22Rv1 (cell line): ENCODE results near the gene BTBD9.

Source experiments
- H3K27ac ChIP-seq: fragments of 450-650 bp; 2 replicates; pipeline ENCODE4 v1.5.1; 2017
- ZFX ChIP-seq: fragments of 450-650 bp; IDR thresholded peaks from 2 replicates; pipeline ENCODE4 v1.6.1; 2017; ENCODE audit warnings: antibody characterized with exemption, borderline replicate concordance
- TF ChIP-seq, protein P1 (sequence below): fragments of 450-650 bp; IDR thresholded peaks from 2 replicates; pipeline ENCODE4 v1.5.1; 2017; ENCODE audit warnings: mild to moderate bottlenecking

The BTBD9 gene

DNA sequence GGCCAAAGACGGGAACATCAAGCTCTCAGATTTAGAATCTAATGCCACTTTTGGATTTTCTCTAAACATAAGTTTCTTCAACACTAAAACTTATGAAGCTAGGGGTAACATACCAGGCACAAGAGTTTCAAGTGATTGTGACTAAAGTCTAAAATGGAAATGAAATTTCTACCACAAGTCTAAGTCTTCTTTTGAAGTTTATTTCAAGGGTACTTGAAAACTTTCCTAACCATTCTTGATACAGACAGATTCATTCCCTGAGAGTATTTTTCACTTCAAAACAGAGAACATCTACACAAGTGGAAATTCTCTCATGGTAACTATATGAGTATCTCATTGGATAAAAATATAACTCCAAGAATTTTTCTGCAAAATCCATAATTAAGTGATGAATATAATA is 56.2 kb downstream of the BTBD9 start:
- no peak overlapping the region for H3K27ac ChIP-seq
- TF ChIP-seq ZFX = no peak
- TF ChIP-seq, protein P1, sequence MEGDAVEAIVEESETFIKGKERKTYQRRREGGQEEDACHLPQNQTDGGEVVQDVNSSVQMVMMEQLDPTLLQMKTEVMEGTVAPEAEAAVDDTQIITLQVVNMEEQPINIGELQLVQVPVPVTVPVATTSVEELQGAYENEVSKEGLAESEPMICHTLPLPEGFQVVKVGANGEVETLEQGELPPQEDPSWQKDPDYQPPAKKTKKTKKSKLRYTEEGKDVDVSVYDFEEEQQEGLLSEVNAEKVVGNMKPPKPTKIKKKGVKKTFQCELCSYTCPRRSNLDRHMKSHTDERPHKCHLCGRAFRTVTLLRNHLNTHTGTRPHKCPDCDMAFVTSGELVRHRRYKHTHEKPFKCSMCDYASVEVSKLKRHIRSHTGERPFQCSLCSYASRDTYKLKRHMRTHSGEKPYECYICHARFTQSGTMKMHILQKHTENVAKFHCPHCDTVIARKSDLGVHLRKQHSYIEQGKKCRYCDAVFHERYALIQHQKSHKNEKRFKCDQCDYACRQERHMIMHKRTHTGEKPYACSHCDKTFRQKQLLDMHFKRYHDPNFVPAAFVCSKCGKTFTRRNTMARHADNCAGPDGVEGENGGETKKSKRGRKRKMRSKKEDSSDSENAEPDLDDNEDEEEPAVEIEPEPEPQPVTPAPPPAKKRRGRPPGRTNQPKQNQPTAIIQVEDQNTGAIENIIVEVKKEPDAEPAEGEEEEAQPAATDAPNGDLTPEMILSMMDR = no peak

DNA sequence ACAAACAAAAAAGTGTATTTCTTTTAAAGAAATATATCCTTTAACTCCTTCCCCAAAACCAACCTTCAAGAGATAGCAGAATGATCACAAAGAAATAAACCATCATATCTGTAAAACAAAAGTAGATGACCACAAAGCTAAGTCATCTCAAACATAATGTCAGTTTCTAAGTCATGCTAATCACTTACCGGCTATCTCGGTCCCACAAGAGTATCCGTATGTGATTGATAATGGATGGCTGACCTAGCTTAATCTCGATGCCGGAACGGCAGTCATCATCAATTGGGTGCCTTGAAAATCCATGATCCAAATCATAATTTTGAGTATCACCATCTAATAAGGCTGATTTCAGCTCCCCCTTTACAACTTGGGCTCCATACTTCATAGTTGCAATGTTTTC is 59.7 kb downstream of the BTBD9 start:
- no peak overlapping the region for H3K27ac ChIP-seq
- no peak for TF ChIP-seq ZFX
- TF ChIP-seq, protein P1 = no peak

DNA sequence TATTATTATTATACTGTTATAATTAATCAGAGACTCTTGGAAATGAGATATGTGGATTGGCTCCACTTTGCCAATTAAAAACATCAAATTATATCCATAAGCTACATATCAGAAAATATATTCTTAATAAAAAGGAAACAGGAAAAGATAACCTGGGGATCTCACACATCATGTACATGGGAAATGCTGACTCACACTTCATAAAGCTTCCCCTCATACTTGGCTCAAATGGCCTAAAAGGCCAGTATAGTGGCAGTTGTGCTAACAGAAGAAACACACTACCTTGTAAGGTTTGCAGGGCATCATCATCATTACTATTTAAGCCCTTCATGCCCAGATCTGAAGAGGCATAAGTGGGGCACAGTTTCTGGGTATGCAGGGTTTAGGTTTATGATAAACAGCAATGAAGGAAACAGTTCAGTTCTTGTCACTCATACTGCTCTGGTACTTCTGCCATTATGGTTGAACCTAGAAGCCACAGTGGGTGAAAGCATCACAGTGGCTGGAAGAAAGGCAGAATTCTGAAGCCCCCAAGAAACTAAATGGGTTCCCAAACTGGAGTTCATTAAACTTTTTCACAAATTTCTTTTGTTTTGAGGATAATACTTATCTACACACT is 60.6 kb downstream of the BTBD9 start:
- H3K27ac ChIP-seq = no peak overlapping the region
- TF ChIP-seq ZFX = no peak
- TF ChIP-seq, protein P1 = no peak

DNA sequence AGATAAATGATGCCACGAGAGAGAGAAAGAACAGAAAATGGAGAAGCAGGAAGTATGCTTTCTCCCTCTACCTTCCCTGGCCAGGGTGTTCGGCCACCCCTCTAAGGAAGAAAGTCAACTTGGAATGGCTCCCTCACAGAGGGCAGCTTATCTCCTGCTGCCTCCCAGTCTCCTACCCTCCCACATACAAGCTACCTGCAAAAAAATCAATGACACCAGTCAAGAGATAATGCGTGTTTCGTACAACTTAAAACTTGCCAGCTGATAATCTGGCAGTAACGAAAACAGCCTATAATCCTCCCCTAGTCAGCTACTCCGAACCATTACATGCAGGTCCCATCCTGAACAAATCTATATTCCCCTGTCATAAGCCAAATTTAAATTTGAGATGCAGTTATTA is 61.7 kb downstream of the BTBD9 start:
- TF ChIP-seq, protein P1 = no peak
- no peak for TF ChIP-seq ZFX
- no peak overlapping the region for H3K27ac ChIP-seq

DNA sequence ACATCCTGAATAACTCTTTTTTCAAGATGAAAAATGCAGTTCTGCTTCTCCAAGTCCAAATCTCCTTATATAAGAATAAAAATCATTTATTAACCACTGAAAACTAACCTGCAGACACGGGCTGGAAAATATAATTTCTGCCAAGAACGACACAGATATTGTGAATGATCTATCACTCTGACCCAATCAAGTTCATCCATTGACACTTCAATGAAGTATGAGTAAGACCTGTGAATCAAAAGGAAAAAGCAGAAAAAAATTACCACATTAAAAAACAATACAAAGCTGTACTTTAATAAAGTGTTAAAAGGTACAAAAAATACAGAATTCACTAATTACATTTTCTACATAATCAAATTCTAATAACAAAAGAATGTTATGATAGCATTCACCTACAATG is 62.2 kb downstream of the BTBD9 start:
- TF ChIP-seq, protein P1 = no peak
- no peak for TF ChIP-seq ZFX
- H3K27ac ChIP-seq = no peak overlapping the region

DNA sequence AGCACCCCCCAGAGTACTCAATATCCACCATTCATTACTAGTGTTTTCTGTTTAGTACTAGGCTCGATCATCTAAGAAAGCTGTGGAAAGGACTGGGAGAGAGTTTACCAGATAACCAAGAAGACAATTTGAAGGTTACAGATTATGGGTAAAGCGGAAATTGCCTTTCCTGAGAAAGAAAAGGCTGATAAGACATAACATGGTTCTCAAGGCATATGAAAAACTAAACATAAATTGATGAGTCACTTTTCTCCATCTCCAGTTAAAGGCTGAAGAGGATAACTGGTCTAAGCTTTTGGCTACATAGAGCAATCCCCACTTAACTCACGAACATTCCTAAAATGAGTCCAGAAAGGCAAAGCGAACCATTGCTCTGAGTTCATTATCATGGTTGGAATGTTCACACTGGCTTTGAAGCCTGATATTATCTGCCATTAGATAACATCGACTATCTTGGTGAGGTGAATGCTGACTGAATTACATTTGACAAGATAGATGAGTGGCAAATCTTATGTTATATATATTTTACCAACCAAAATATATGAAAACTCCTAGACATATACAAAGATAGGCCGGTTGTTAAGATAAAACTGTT is 65.8 kb downstream of the BTBD9 start:
- no peak overlapping the region for H3K27ac ChIP-seq
- TF ChIP-seq, protein P1 = no peak
- no peak for TF ChIP-seq ZFX

DNA sequence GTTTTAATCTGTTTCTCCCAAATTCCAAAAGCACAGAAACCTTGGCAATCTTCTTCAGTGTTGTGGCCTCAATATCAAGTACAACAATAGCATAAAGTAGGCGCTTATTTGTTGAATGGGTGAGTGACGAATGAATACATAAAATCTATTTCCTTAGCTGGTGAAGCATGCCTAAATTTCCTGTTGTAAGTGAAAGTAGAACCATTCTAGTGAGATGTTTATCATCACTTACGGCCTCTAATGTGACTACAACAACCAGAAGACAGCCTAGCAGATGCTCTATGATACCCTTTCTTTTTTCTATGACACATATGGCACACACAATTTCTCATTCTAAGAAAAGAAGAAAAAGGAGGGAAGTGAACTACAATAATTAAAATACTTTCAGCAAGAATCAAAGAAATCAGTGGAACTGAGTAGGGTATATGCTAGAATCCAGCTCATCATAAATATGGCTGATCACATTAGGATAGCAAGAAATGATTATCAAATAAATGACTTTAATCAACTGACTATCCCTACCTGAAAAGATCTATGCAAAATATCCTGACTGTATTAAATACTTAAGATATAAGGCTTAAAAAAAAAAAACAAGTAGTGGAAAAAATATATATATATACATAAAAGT is 67.4 kb downstream of the BTBD9 start:
- no peak for TF ChIP-seq ZFX
- TF ChIP-seq, protein P1 = no peak
- H3K27ac ChIP-seq = no peak overlapping the region
